Endothelial cell of umbilical vein (primary cell): ENCODE measurements around the gene TGM3. TPM values are rescaled to one million over a fixed set of nuclear protein-coding genes. Genes with fewer than 3 reads are reported as not detected.

ENCODE experiments used
- BruUV-seq: library from RNA; stranded (reverse); fragments of 400-500 nt; replicated peaks from 2 replicates; lab custom pipeline; 2021; lab: Mats Ljungman, UMichigan
- CTCF ChIA-PET: fragments of 300-600, 350-600 bp; sonication (Branson Sonifier 250); formaldehyde crosslinking; loops from one replicate; lab custom pipeline; 2021; ENCODE audit warnings: antibody characterized with exemption, inconsistent platforms; lab: Charles Lee
- POLR2A ChIA-PET: fragments of 300-600, 350-600 bp; sonication (Branson Sonifier 250); formaldehyde crosslinking; loops from one replicate; lab custom pipeline; 2021; ENCODE audit warnings: antibody characterized with exemption, inconsistent platforms; lab: Charles Lee
- DNase-seq: peaks from one replicate; pipeline ENCODE4 v3.0.0-alpha.2; 2011; ENCODE audit warnings: low read depth, low spot score
- FAIRE-seq: peaks from 2 replicates; lab custom pipeline; 2011; peaks lifted over from hg19 to GRCh38; lab: Jason Lieb, UNC
- H2AFZ ChIP-seq: 2 replicates; pipeline ENCODE4 v1.6.0; 2012; ENCODE audit warnings: low read depth, low read length, control low read depth, inconsistent platforms
- H3K27ac ChIP-seq: 2 replicates; pipeline ENCODE4 v1.5.1; 2011; ENCODE audit warnings: low read depth, mild to moderate bottlenecking, control low read depth, low read length, moderate library complexity; ENCODE audit not compliant: insufficient read depth
- H3K27me3 ChIP-seq, 2 experiments: 2 replicates each; pipeline versions ENCODE4 v1.6.0 to v1.6.1; 2011; ENCODE audit warnings: low read length in 2 of 2, mixed read lengths in 1 of 2; ENCODE audit not compliant: control insufficient read depth in 2 of 2, insufficient read depth in 2 of 2
- H3K36me3 ChIP-seq, 2 experiments: 2 replicates in 1 of 2; 3 replicates in 1 of 2; pipeline ENCODE4 v1.5.1; 2011; ENCODE audit warnings: low read length in 2 of 2, mild to moderate bottlenecking in 1 of 2, moderate library complexity in 1 of 2; ENCODE audit not compliant: control insufficient read depth in 2 of 2, insufficient read depth in 2 of 2; ENCODE audit errors: extremely low read depth in 1 of 2
- H3K4me1 ChIP-seq: 3 replicates; pipeline ENCODE4 v1.5.1; 2011; ENCODE audit warnings: mild to moderate bottlenecking, low read length; ENCODE audit not compliant: control insufficient read depth, insufficient read depth; ENCODE audit errors: extremely low read depth
- H3K4me2 ChIP-seq: 2 replicates; pipeline ENCODE4 v1.6.1; 2011; ENCODE audit warnings: low read length, control low read depth, mixed read lengths; ENCODE audit not compliant: insufficient read depth
- H3K4me3 ChIP-seq, 3 experiments: fragments of 200-600 bp in 1 of 3; sonication (generic), shearing (Covaris generic) in 1 of 3; replicated peaks in 1 of 3; 2 replicates each; pipeline ENCODE4 v1.5.1; 2011 to 2016; ENCODE audit warnings: control low read depth in 3 of 3, low read length in 3 of 3, mild to moderate bottlenecking in 2 of 3, inconsistent platforms in 1 of 3, low read depth in 1 of 3, moderate library complexity in 1 of 3; ENCODE audit not compliant: insufficient read depth in 1 of 3
- H3K79me2 ChIP-seq: 2 replicates; pipeline ENCODE4 v1.6.0; 2012; ENCODE audit warnings: low read length, inconsistent platforms; ENCODE audit not compliant: control insufficient read depth, insufficient read depth
- H3K9ac ChIP-seq: replicated peaks from 2 replicates; pipeline ENCODE3; 2011; ENCODE audit warnings: low read length, control low read depth; ENCODE audit not compliant: insufficient read depth; ENCODE audit errors: extremely low read depth
- H3K9me1 ChIP-seq: replicated peaks from 3 replicates; pipeline ENCODE4 v1.6.0; 2011; ENCODE audit warnings: mild to moderate bottlenecking, low read length; ENCODE audit not compliant: control insufficient read depth, insufficient read depth; ENCODE audit errors: extremely low read depth
- H3K9me3 ChIP-seq: replicated peaks from 2 replicates; pipeline ENCODE4 v1.5.1; 2012; ENCODE audit warnings: low read length, inconsistent platforms; ENCODE audit not compliant: control insufficient read depth, insufficient read depth
- H4K20me1 ChIP-seq: replicated peaks from 2 replicates; pipeline ENCODE3; 2011; ENCODE audit warnings: mild to moderate bottlenecking, low read length; ENCODE audit not compliant: control insufficient read depth, insufficient read depth; ENCODE audit errors: extremely low read depth
- EZH2 ChIP-seq: IDR thresholded peaks from 2 replicates; pipeline ENCODE4 v1.6.1; 2012; ENCODE audit warnings: borderline replicate concordance, low read depth, mild to moderate bottlenecking, moderate library complexity, low read length, inconsistent platforms; ENCODE audit not compliant: severe bottlenecking
- FOS ChIP-seq: IDR thresholded peaks from 2 replicates; pipeline ENCODE4 v1.6.1; 2011; ENCODE audit warnings: mild to moderate bottlenecking, low read length, moderate library complexity, borderline replicate concordance; ENCODE audit not compliant: insufficient read depth
- GATA2 ChIP-seq: IDR thresholded peaks from 2 replicates; pipeline ENCODE4 v1.7.0; 2011; ENCODE audit warnings: low read depth, mild to moderate bottlenecking, moderate library complexity, mixed read lengths, low read length; ENCODE audit not compliant: insufficient read length, insufficient read depth
- JUN ChIP-seq: IDR thresholded peaks from 2 replicates; pipeline ENCODE4 v1.6.1; 2011; ENCODE audit warnings: borderline replicate concordance, low read depth; ENCODE audit not compliant: insufficient read length, insufficient read depth
- MAX ChIP-seq: IDR thresholded peaks from 2 replicates; pipeline ENCODE4 v1.6.1; 2011; ENCODE audit not compliant: insufficient read depth, insufficient read length
- MYC ChIP-seq: IDR thresholded peaks from one replicate; pipeline ENCODE4 v1.6.1; 2011; ENCODE audit warnings: mild to moderate bottlenecking, low read depth, low read length
- POLR2A ChIP-seq: IDR thresholded peaks from 2 replicates; pipeline ENCODE4 v1.6.1; 2012; ENCODE audit warnings: low read depth, mild to moderate bottlenecking, control low read depth, low read length
- POLR2AphosphoS5 ChIP-seq: IDR thresholded peaks from 2 replicates; pipeline ENCODE4 v1.6.1; 2012; ENCODE audit warnings: low read depth, mild to moderate bottlenecking, control low read depth, low read length, moderate library complexity; ENCODE audit not compliant: insufficient read depth
- dilution Hi-C: fragments of 300-500 bp; cut with MboI; formaldehyde crosslinking; loops from one replicate; pipeline ENCODE4 v1.15.0; 2019; ENCODE audit warnings: low sequenced_read_pairs; ENCODE audit not compliant: extremely low pct_ligation_motif_present
- intact Hi-C: fragments of 100-400 bp; cut with micrococcal nuclease; formaldehyde crosslinking; loops from one replicate; pipeline ENCODE4 v1.10.0; 2022
- polyA plus RNA-seq, 4 experiments: library from polyadenylated mRNA; depleted of rRNA in 3 of 4; stranded (reverse) in 3 of 4; unstranded in 1 of 4; fragments of >200 nt; gene quantifications; 2 replicates each; pipeline versions ENCODE4 v1.2.1 to v1.2.3, GENCODE V29; 2011 to 2012; ENCODE audit warnings: missing spikeins in 1 of 4
- total RNA-seq: library from RNA; stranded (reverse); gene quantifications from 2 replicates; pipeline ENCODE4 v1.2.3, GENCODE V29; 2021
- TF ChIP-seq, protein P1 (sequence below), 2 donors: IDR thresholded peaks; 1 replicate in 1 of 2; 2 replicates in 1 of 2; pipeline ENCODE4 v1.5.1; 2011; ENCODE audit warnings: low read length in 2 of 2, mild to moderate bottlenecking in 2 of 2, moderate library complexity in 2 of 2, control low read depth in 1 of 2, inconsistent platforms in 1 of 2, low read depth in 1 of 2; ENCODE audit not compliant: insufficient read depth in 1 of 2; ENCODE audit errors: extremely low read depth in 1 of 2

Gene TGM3
- total and polyA plus RNA-seq, 2 donors (not counting 3 experiments of a cell fraction or from before 2014, with no cell fraction given), result not detected

DNA sequence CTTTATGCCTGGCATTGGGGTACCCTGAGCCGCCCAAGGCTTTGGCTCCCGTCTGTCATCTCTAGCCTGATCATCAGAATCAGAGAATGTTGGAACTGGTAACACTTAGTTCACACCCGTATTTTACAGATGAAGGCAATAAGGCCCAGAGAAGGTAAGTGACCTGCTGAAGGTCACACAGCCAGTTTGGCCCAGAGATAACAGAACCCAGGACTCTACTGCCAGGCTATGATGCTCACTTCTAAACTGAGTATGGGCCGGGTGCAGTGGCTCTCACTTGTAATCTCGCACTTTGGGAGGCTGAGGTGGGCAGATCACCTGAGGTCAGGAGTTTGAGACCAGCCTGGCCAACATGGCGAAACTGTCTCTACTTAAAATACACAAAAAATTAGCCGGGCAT lies 83.1 kb downstream of the TGM3 start:
- H3K9ac ChIP-seq, result no peak overlapping the region
- H3K27ac ChIP-seq, result no peak overlapping the region
- no peaks in the 10 kb centered on the region for H3K36me3 ChIP-seq
- dilution Hi-C loops (no loop called here), intact Hi-C loops (no loop called here)
- H4K20me1 ChIP-seq, result no peaks in the 10 kb centered on the region
- no peak overlapping the region for H3K4me3 ChIP-seq
- FAIRE-seq, result no peak
- no peaks in the 10 kb centered on the region for H3K79me2 ChIP-seq
- H3K4me1 ChIP-seq, result no peaks in the 10 kb centered on the region
- H3K4me2 ChIP-seq, result no peak overlapping the region
- POLR2A ChIA-PET, result no interaction called here
- no peaks in the 10 kb centered on the region for H3K9me3 ChIP-seq
- H3K9me1 ChIP-seq, result no peaks in the 10 kb centered on the region
- no peak overlapping the region for H2AFZ ChIP-seq
- no TSS peak for BruUV-seq
- DNase-seq, result no peak
- TF ChIP-seq EZH2 (no peak), POLR2AphosphoS5 (no peak), POLR2A (no peak), JUN (no peak), MYC (no peak), MAX (no peak), GATA2 (no peak), FOS (no peak)
- TF ChIP-seq, protein P1, sequence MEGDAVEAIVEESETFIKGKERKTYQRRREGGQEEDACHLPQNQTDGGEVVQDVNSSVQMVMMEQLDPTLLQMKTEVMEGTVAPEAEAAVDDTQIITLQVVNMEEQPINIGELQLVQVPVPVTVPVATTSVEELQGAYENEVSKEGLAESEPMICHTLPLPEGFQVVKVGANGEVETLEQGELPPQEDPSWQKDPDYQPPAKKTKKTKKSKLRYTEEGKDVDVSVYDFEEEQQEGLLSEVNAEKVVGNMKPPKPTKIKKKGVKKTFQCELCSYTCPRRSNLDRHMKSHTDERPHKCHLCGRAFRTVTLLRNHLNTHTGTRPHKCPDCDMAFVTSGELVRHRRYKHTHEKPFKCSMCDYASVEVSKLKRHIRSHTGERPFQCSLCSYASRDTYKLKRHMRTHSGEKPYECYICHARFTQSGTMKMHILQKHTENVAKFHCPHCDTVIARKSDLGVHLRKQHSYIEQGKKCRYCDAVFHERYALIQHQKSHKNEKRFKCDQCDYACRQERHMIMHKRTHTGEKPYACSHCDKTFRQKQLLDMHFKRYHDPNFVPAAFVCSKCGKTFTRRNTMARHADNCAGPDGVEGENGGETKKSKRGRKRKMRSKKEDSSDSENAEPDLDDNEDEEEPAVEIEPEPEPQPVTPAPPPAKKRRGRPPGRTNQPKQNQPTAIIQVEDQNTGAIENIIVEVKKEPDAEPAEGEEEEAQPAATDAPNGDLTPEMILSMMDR (IDR thresholded peaks at IDR 0.05; ENCODE audit: extremely low read depth in 1 of 2, insufficient read depth in 1 of 2, low read depth in 1 of 2, low read length in 2 of 2), result no peak
- H3K27me3 ChIP-seq, result no peaks in the 10 kb centered on the region
- CTCF ChIA-PET, result interaction anchor here (3.1 kb wide), 1 partner anchor 9 kb away, joined by 16 read pairs; no protein-coding TSS in a partner anchor
